Ovary (tissue), 3 donors: ENCODE results near the gene RNGTT.

Experiments
- POLR2A ChIP-seq: fragments of 450-650 bp; IDR thresholded peaks from one replicate; pipeline ENCODE4 v1.6.1; 2017; ENCODE audit warnings: antibody characterized with exemption, mild to moderate bottlenecking, moderate library complexity
- TF ChIP-seq, protein P1 (sequence below), 3 donors: fragments of 450-650 bp in 2 of 3; fragments of 200-600 bp in 1 of 3; IDR thresholded peaks; one replicate each; pipeline versions ENCODE4 v1.5.1 to v1.8.0; 2016 to 2022; ENCODE audit warnings: antibody characterized with exemption in 3 of 3, mild to moderate bottlenecking in 1 of 3
- donor health status: DM: no; HTN: no; CAD: no.

DNA sequence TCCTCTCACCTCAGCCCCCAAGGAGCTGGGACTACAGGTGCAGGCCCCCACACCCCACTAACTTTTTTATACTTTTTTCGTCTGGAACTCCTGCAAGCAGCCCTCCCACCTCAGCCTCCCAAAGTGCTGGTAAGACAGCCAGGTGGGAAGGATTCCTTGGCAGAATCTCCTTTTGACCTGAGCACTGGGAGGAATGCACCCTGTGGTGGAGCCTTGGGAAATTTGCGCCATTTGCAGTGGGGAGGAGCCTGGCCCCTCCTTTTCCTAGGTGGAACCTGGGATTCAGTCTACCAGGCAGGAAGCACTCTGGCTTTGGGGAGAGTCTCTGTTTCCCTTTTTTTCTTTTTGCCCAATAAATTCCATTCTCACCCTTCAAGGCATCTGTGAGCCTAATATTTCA is 2.3 kb upstream of the RNGTT start:
- TF ChIP-seq, protein P1, sequence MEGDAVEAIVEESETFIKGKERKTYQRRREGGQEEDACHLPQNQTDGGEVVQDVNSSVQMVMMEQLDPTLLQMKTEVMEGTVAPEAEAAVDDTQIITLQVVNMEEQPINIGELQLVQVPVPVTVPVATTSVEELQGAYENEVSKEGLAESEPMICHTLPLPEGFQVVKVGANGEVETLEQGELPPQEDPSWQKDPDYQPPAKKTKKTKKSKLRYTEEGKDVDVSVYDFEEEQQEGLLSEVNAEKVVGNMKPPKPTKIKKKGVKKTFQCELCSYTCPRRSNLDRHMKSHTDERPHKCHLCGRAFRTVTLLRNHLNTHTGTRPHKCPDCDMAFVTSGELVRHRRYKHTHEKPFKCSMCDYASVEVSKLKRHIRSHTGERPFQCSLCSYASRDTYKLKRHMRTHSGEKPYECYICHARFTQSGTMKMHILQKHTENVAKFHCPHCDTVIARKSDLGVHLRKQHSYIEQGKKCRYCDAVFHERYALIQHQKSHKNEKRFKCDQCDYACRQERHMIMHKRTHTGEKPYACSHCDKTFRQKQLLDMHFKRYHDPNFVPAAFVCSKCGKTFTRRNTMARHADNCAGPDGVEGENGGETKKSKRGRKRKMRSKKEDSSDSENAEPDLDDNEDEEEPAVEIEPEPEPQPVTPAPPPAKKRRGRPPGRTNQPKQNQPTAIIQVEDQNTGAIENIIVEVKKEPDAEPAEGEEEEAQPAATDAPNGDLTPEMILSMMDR (IDR thresholded peaks at IDR 0.05), result no peak
- no peak for TF ChIP-seq POLR2A
